GM18873 (cell line): ENCODE measurements around the gene PTK7.

Source experiments
- ATAC-seq: cut with Tn5 transposase; IDR thresholded peaks from one replicate; pipeline ENCODE4 v1.9.1; 2021; ENCODE audit warnings: mild to moderate bottlenecking, moderate library complexity, moderate number of reproducible peaks; ENCODE audit not compliant: unreplicated experiment, low FRiP score

PTK7 gene

DNA sequence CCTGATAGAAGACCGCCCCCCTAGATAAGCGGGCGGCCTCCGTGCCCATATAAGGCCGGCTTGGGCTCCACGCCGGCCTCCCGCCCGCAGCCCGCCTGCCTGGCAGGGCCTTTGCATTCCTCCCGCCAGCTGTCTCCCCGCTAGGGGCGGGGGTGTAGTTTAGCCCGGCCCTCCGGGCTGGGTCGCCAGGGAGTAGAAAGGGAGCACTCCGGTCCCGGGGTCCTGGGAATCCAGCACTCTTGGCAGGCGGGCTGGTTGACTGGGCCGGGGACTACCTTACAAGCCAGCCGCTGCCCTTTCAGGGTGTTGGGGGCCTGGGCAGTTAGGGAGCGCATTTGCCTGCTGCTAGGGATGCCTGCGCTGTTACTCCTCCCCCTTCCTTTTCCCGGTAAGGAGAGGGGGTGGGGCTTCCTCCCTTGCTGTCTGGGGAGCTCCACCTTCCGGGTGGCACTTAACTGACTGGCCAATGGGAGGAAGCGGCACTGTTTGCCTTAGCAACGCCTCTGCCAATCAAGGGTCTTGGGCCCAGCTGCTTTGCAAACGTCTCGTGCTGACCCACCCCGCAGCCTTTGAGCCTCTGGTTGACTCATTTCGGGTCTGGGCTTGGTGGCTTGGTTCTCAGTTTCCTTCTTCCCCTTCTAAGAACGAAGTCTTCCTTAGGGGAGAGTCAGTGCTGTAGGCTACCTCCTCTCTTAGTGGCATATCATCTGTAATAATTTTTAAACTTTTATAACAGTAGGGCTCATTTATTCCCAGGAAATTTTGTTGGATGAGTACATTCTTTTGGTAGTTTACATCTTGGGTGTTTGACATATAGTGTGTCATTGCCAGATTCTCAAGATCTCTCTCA is 98.4 kb downstream of the PTK7 start:
- ATAC-seq, result peak; percentile 76

DNA sequence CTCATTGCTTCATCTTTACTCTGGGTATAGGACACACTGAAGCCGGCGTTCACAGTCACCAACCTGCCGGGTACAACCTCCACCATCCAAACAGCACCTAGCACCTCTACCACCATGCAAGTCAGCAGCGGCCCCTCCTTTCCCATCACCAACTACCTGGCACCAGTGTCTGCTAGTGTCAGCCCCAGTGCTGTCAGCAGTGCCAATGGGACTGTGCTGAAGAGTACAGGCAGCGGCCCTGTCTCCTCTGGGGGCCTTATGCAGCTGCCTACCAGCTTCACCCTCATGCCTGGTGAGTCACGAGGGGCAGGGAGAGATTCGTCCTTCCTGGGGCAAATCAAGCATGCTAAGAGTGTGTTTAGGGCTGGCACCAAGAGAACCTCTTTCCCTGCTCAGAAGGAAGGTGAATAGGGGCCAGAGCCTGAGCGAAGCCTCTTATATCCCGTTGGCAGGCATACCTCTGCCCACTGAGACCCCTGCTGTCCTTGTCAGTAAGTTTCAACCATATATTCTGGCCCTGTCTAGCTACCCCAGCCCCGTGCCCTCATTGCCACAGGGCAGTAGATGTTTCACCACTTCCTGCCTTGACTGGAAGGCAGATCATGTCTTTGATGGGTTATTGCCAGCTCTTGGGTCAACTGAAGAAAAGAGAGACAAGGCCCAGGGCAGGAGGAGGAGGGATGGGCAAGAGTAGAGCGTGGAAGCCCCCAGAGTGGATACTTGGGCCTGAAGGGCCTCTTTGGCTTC is 99.7 kb downstream of the PTK7 start:
- no peak for ATAC-seq

DNA sequence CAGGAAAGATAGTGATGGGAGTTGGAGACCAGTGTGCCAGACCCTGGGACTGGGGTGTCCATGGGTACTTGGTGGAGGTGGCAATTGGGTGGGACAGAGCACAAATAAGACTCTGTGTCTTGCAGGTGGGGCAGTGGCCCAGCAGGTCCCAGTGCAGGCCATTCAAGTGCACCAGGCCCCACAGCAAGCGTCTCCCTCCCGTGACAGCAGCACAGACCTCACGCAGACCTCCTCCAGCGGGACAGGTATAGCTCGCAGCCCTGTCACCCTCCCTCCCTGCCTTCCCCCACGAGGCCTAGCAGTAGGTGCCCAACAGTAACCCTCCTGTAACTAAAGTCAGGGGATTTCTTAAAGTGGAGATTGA is 100.3 kb downstream of the PTK7 start:
- no peak for ATAC-seq

DNA sequence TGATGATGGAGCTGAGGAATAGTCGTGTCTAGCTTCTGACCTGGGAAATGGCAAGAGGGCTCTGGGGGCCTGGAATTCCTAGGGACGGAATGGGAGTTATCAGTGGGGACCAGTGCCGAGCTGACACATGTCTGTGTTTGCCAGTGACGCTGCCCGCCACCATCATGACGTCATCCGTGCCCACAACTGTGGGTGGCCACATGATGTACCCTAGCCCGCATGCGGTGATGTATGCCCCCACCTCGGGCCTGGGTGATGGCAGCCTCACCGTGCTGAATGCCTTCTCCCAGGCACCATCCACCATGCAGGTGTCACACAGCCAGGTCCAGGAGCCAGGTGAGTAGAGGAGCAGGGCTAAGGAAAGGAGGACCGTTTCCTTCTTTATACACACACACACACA is 102.0 kb downstream of the PTK7 start:
- ATAC-seq, result no peak

DNA sequence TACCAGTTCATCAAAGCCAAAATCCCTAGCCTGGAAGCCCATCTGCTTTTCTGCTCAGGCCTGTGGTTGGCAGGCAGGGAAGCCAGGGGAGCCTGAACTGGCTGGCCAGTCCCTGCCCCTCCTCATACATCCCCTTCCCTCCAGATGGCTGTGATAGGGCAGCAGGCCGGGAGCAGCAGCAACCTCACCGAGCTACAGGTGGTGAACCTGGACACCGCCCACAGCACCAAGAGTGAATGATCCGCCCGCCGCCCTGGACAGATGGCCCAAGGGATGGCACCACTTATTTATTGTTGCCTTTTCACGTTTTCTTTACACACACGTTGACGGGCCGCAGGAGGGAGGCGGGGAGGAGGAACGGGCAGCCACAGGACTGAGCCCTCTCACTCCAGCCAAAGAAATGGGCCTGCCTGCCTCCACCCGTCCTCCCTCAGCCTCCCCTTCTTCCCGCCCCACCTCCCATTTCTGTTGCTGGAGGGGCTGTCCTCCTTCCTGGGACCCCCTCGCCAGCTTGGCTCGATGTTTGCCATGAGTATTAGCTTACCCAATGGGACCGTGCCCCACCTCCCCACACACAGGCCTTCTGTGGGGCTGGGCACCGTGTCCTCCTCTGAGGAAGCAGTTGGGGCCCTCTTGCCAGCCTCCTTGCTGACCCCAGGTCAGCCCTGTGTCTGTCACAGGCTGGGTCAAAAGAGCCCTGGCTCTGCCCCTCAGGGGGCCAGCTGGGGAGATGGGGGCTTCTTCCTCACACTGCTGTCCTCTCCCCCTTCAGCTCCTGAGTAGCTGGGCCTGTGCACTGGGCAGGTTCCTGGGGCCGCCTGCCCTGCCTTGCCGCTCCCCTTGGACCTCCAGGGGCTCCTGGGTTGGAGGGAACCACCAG is 103.1 kb downstream of the PTK7 start:
- no peak for ATAC-seq

DNA sequence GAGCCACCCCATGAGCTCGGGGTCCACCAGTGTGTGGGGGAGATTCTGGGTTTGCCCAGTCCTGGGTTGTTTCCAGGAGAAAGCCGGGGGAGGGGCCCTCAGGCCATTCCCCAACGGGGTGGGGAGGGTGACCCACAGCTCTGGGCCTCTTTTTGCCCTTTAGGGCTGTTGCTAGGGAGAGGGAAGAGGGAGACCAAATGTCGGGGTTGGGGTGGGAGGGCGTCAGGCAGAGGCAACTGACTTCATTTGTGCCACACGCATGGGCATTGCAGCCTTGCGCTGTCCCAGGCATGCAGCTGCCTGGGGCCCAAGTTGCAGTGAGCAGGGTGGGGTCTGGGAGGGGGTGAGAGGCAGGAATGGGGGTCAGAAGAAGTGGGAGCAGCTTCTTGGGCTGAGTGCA is 103.9 kb downstream of the PTK7 start:
- ATAC-seq, result no peak

DNA sequence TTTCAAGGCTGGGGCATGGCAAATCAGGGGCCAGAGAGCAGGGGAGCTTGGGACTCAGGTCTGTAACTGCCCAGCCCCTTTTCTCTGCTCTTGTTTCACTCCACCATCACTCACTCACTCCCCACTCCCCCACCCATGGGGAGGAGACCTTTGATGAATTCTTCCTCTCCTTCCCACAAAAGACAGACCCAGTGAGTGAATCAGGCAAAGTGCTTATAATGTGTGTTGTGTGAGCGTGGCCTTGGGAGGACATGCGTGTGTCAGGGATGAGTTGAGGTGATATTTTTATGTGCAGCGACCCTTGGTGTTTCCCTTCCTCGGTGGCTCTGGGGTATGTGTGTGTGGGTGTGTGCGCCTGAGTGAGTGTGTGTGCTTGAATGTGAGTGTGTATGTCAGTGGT is 104.9 kb downstream of the PTK7 start:
- ATAC-seq, result no peak

DNA sequence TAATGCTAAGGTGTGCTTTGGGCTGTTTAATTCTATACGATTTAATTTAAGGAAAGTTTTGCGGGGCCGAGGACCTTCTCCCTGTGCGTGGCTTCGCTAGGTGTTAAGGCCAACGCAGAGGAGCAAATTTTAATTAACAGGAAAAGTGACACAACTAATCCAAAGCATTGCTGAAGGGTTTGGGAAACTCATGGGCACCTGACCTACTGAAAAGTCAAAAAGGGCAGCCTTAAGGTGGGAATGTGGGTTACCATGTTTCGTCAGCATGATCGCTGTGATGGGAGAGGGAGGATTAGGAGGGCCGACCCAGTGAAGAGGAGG is 105.5 kb downstream of the PTK7 start:
- no peak for ATAC-seq

DNA sequence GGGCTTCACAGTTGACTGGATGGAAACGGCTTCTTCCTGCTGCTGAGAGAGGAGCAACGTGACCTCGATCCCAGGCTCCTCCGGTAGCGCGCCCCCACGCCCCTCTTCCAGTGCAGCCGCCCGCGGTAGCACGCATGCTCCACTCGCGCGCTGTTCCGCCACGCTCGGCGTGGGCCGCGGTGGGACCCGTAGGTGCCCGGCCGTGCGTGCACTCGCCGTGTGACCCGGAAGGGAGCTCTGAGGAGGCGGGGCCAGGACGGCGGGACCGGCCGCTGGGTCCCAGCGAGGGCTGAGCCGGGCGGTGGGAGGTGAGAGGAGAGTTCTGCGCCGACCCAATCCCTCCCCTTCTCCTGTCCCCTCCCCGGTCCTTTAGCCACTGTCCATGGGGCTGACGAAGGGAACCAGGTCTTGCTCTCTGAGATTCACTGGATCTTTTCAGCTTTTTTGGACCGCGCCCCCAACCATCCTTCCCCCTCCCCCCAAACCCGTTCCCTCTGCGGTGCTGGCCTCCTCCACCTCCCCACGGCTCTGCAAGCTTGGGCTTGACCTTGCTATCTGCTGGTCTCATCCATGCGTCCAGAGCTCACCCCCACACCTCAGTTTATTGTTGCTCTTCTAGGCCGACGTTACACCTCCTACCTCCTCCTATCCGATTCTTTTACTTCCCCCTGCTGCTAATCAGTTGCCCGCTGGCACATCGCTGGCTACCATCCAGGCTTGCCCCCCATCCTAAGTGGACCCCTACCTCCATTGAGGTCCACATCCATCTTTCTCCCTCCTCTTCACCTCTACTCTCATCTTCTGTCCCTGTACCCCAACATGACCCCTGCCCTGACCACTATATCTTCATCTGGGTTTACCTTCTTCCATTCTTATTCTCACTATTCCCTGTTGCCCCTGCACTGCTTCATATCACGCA is 106.1 kb downstream of the PTK7 start, which contains the start of gene CUL9:
Gene CUL9 (plus strand): TSS at position 255 of the 919 bp plus-strand sequence. CDS start 2,115 bp downstream, outside the sequence.
- peak; percentile 75 for ATAC-seq

DNA sequence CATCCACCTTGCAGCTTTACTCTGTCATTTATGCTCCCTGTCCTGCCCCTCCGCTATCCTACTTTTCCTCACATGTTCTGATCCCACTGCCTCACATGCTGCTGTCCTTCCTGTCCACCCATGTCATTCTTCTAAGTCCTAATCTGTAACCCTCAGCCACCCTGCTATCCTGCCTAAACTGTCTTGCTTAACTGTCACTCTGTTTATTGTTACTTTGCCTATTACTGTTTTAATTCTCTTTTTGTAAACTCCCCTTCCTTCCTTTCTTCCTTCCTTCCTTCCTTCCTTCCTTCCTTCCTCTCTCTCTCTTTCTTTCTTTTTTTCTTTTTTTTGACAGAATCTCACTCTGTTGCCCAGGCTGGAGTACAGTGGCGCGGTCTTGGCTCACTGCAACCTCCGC is 107.3 kb downstream of the PTK7 start:
- no peak for ATAC-seq

DNA sequence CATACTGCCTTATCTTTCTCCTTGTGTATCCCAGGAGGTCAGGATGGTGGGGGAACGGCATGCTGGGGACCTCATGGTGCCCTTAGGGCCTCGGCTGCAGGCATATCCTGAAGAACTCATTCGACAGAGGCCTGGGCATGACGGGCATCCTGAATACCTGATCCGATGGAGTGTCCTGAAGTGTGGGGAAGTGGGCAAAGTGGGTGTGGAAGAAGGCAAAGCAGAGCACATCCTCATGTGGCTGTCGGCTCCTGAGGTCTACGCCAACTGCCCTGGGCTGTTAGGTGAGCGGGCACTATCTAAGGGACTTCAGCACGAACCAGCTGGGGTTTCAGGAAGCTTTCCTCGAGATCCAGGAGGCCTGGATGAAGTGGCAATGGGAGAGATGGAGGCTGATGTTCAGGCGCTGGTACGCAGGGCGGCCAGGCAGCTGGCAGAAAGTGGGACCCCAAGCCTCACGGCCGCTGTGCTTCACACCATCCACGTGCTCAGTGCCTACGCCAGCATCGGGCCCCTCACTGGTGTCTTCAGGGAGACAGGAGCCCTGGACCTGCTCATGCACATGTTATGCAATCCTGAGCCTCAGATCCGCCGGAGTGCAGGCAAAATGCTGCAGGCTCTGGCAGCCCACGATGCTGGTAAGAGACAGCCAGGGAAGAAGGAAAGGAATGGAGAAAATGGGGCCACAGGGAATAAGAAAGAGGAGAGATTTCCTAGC is 108.3 kb downstream of the PTK7 start:
- no peak for ATAC-seq

DNA sequence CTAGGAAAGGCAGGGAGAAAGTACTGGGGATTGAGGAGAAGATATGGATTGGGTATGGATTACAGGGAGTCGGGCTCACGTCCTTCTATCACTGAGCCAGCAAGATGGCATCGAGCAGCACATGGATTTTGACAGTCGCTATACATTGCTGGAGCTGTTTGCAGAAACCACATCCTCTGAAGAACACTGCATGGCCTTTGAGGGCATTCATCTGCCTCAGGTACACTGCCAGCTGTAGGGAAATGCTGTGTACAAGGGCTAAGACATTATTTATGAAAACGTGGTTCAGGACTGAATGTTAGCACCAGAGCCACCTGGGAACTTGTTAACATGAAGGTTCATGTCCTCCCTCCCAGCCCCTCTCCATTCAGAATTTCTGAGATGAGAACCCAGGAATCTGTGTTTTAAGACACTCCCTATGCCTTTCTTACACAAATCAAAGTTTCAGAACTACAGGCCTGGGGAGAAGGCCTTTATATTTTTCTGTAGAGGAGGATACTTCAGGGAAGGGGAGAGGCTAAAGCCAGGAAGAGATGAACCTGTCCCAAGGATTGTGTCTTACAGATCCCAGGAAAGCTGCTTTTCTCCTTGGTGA is 109.4 kb downstream of the PTK7 start:
- ATAC-seq, result no peak

DNA sequence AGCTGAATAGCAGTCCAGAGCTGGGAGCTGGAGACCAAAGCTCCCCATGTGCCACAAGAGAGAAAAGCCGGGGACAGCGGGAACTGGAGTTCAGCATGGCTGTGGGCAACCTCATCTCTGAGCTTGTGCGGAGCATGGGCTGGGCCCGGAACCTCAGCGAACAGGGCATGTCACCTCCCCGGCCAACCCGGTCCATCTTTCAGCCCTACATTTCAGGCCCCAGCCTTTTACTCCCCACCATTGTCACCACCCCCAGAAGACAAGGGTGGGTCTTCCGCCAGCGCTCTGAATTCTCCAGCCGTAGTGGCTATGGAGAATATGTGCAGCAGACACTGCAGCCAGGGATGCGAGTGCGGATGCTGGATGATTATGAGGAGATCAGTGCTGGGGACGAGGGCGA is 109.9 kb downstream of the PTK7 start:
- ATAC-seq, result no peak

DNA sequence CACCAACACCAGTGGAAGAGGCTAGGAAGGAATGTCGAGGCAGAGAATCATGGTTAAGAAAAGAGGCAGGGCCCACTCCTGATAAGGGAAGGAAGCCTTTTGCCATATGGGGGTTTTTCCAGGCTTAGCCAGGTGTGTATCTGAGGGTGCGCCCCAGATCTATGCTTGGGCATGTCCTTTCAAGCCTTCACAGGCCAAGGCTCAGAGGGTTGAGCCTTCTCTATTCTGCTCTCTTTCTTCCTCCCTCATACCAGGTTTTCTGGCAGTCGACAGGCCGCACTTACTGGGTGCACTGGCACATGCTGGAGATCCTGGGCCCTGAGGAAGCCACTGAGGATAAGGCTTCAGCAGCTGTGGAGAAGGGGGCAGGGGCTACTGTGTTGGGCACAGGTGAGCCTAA is 110.6 kb downstream of the PTK7 start:
- no peak for ATAC-seq

DNA sequence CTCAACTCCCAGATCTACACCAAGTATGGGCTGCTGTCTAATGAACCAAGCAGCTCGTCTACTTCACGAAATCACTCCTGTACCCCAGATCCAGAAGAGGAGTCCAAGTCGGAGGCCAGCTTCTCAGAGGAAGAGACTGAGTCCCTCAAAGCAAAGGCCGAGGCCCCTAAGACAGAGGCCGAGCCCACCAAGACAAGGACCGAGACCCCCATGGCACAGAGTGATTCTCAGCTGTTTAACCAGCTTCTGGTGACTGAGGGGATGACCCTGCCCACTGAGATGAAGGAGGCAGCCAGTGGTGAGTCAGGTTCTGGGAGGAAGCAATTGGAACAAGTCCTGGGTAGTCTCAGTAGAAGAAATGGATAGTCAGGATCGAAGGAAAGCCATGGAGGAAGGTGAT is 111.7 kb downstream of the PTK7 start:
- ATAC-seq, result no peak

DNA sequence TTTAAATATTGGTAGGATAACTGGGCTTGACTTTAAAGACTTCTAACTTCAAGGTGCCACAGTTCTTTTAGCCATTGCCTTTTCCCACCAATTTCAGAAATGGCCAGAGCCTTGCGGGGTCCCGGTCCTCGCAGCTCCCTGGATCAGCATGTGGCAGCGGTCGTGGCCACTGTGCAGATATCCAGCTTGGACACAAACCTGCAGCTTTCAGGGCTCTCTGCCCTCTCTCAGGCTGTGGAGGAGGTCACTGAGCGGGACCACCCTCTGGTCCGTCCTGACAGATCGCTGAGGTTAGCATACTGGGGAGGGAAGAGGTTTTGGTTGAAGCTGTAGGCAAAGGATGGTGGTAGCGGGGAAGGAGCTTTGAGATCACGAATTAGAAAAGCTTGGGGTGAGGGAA is 112.3 kb downstream of the PTK7 start:
- ATAC-seq, result no peak

DNA sequence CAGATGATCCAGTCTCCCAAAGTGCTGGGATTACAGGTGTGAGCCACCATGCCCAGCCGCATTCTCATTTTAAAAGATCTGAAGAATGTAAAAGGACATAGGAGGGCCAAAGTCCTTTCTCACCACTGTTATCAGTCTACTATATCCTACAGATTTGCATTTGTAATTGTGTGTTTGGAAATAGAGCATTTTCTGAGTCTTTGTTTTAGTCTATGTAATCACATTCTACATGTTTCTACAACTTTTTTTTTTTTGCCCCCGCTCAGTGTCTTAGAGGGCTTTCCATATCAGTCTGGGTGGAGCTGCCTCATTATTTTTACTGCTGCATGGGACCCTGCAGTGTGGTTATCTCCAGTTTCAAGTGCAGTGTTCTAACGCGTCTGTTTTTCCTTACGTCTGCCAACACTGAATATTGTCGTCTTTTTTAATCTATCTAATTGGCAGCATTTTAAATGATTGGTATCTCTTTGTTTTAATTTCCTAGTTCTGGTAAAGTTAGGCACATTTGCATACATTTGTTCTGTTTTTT is 113.7 kb downstream of the PTK7 start:
- ATAC-seq, result no peak

DNA sequence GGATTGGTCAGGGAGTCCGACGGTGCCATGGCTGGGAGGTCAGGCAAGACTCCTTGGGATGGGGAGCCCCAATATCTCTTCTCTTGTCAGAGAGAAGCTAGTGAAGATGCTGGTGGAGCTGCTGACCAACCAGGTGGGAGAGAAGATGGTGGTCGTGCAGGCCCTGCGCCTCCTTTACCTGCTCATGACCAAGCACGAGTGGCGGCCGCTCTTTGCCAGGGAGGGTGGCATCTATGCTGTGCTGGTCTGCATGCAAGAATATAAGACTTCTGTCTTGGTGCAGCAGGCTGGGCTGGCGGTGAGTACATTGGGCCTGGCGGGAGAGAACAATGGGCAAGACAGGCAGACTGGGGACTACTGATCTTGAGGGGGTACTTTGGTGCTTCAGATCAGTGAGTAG is 116.8 kb downstream of the PTK7 start:
- ATAC-seq, result no peak

DNA sequence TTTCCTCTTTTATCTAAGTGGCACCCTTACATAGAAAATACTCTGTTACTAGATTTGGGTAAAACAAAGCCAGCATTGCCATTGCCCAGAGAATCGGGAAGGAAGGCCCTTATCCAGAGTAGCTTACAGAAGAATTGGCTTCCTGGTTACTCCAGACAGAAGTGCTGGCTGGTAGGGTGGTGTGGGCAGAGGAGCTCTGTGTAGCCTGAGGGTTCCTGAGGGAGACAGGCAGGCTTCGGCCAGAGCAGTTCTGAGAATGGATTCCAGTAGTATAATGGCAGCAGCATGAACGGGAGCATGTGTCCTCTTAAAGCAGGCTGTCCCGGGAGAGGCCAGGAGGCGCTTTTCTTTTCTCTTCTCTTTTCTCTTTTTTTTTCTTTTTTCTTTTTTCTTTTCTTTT is 117.8 kb downstream of the PTK7 start:
- no peak for ATAC-seq
